Measurements from ENCODE around the gene EID2. TPM values are rescaled to one million over a fixed set of nuclear protein-coding genes. Genes with fewer than 3 reads are reported as not detected.

EID2 gene
- total and polyA plus RNA-seq, 2 of the 4 experiments (the other 2 are of a cell fraction) = 5.7 to 9.8 TPM

GRCh38 chr19:39496063-39496462 lies 43.9 kb downstream of the EID2 start:
- Histone ChIP-seq H4K20me1 (ENCODE audit: insufficient read depth, low read length) (no peaks in the 10 kb centered on the region), H3K4me3 (ENCODE audit: insufficient read depth, low read depth, low read length) (no peak overlapping the region), H4K8ac (ENCODE audit: low read depth in 2 of 2, low read length in 2 of 2) (no peak overlapping the region), H3K36me3 (ENCODE audit: control insufficient read depth, insufficient read depth, low read length) (0 out of 2 replicates have a peak, but pooled peaks cover 5% of the 10 kb centered on the region), H2BK120ac (ENCODE audit: low read depth, low read length) (no peak overlapping the region), H2BK5ac (ENCODE audit: low read depth, low read length, poor library complexity, severe bottlenecking) (no peak overlapping the region), H3K4me2 (ENCODE audit: low read depth, low read length) (no peak overlapping the region), H3K79me1 (ENCODE audit: low read depth in 1 of 2, low read length in 2 of 2) (no peaks in the 10 kb centered on the region), H3K9ac (ENCODE audit: low read depth, low read length) (no peak overlapping the region), H4K5ac (ENCODE audit: low read depth, low read length) (no peak overlapping the region), H2AK5ac (ENCODE audit: low read depth, low read length) (no peak overlapping the region), H3K23ac (ENCODE audit: low read depth, low read length) (no peak overlapping the region), H2BK20ac (ENCODE audit: low read depth, low read length) (no peak overlapping the region), H3K27ac (ENCODE audit: insufficient read depth, low read length) (no peak overlapping the region), H2BK15ac (ENCODE audit: low read depth, low read length) (no peak overlapping the region), H3K4ac (ENCODE audit: low read depth, low read length) (no peak overlapping the region), H2AK9ac (replicated peaks; ENCODE audit: low read depth, low read length, poor library complexity) (no peak overlapping the region), H3K9me1 (ENCODE audit: insufficient read depth, low read length) (peaks cover 3% of the 10 kb centered on the region), H3K18ac (ENCODE audit: low read depth, low read length) (no peak overlapping the region), H3K27me3 (ENCODE audit: control insufficient read depth, insufficient read depth, low read length) (peaks cover 35% of the 10 kb centered on the region), H3K14ac (replicated peaks; ENCODE audit: low read depth, low read length) (no peak overlapping the region), H4K91ac (ENCODE audit: insufficient read depth, low read depth, low read length) (no peak overlapping the region), H2AFZ (replicated peaks; ENCODE audit: low read length, poor library complexity) (no peak overlapping the region), H3K9me3 (ENCODE audit: control insufficient read depth, insufficient read depth, low read length) (no peaks in the 10 kb centered on the region), H3K56ac (ENCODE audit: extremely low read depth, insufficient read depth, low read length) (no peak overlapping the region), H3K4me1 (ENCODE audit: control insufficient read depth, insufficient read depth, low read length) (peaks cover 3% of the 10 kb centered on the region; the same call in 1 of the 2 replicates)
- no CpG with 5 or more reads among the region's 5 CpGs for WGBS, 2 experiments (ENCODE audit: extremely low coverage in 2 of 2, insufficient read length in 1 of 2)
- BruUV-seq (replicated peaks) = no TSS peak
- POLR2A ChIA-PET (ENCODE audit: unreplicated experiment) = no interaction called here
- DNase-seq (no peak), ATAC-seq (ENCODE audit: low read depth) (no peak)
- in situ Hi-C loops (cut with MboI; ENCODE audit: low sequenced_read_pairs) = no loop called here
- dilution Hi-C loops (cut with HindIII; ENCODE audit: low sequenced_read_pairs, unreplicated experiment) = no loop called here
- TF ChIP-seq MAFK (IDR thresholded peaks at IDR 0.05; ENCODE audit: low read depth, low read length) = no peak
- no peak for TF ChIP-seq SMC3 (IDR thresholded peaks at IDR 0.05; ENCODE audit: low read depth, low read length)
- CTCF ChIA-PET = interaction anchor here (0.5 to 0.6 kb wide), 2 partner anchors 18 to 55 kb away, joined by 4 to 5 read pairs; no protein-coding TSS in a partner anchor
- intact Hi-C loops (cut with micrococcal nuclease) = loop anchor here (5.0 kb wide), 2 partner anchors 36 to 176 kb away; partner anchors contain the start of gene EID2B

Measured in IMR-90 (cell line).